HG02678 (cell line): ENCODE results near the gene NTN1.

Source experiments
- ATAC-seq: cut with Tn5 transposase; IDR thresholded peaks from one replicate; pipeline ENCODE4 v1.9.1; 2021; ENCODE audit warnings: mild to moderate bottlenecking, moderate library complexity; ENCODE audit not compliant: unreplicated experiment

The NTN1 gene

DNA sequence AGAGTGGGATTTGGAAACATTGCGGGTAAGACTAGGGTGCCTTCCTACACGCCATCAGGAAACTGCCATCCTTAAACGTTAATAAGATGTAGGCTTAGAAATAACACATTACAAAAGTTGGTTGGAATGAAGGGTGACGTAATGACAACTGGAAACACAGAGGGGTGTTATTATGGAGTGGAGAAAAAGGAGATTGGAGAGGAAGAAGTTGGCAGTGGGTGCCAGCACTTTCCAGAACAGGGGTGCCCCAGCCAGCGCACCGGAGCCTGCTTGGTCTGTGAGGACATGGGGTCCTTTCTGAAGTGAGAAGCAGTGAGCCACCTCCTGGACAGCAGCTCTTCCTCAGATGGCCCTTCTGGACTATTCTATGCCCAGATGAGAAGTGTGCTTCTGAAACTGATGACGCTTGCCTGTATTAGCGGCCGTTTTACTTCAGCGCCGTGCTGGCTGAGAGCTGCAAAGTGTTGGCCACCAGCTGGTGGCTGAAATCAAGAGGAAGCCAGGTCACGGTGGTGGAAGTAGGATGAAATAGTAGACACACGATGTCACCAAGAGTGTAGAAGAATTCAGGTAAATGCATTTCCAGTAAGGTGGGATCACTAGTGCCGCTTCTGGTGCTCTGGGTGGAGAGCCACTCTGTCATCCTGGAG lies 244.8 kb downstream of the NTN1 start:
- no peak for ATAC-seq

DNA sequence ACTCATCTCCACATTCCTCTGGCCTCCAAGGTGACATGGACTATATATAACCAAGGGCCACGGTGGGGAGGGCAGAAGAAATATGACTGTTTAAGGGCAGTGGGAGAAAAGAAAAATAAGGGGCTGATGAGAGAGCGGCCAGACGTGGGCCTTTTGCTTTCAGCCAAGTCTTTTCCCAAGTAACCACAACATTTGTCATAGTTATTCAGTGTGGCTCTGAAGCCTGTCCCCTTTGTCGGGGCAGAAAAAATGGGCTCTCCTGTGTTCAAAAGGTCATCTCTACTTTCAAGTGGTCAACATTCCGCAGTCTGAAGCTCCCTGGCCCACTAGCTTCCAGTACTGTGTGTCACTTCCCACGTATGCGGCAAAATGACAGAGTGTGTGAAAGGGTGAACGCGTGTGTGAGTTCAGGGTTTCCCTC lies 245.4 kb downstream of the NTN1 start:
- ATAC-seq, result no peak

DNA sequence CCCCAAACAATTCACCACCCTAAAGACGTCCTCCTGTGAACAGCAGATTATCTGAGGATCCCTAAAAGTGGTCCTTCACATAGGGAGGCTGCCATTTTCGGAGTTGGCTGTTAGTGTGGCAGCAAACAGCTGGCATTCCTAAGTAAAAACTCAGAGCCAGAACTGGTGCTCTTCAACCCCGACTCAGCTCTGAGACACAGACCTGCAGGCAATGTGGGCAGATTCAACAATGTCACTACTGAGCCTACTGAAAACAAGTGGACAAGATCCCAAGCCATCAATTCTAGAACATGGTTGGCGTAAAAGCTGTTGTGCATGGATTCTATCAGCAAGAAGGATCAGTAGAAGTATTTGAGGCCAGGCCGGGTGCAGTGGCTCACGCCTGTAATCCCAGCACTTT lies 247.2 kb downstream of the NTN1 start:
- no peak for ATAC-seq

DNA sequence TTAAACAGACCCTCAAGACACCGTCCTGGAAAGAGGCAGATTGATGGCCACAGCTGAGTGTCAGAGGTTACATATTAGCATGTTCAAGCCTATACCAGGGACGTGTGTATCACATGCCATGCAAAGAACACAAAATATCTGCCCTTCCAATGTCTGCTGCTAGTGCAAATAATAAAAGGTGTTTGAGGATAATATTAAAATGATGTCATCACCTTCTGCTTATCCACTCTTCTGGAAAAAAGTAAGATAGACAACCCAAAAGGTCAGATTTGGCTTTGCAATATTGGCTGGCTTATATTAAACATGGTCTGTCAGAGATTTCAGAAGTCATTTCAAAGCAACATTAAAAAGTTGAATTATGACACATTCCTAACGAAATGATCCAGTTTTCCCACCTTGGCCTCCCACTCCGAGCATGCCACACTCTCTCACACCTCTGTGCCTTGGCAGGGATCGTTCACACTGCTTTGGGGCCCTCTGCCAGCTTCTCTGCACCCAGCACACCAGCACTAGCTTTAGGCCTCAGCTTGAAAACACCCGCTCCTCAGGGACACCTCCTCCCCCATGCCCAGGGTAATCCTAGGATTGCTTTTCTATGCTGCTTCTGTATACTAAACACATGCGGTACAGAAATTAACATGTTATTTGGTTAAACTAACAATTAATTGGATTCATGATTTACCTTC lies 248.2 kb downstream of the NTN1 start:
- no peak for ATAC-seq

DNA sequence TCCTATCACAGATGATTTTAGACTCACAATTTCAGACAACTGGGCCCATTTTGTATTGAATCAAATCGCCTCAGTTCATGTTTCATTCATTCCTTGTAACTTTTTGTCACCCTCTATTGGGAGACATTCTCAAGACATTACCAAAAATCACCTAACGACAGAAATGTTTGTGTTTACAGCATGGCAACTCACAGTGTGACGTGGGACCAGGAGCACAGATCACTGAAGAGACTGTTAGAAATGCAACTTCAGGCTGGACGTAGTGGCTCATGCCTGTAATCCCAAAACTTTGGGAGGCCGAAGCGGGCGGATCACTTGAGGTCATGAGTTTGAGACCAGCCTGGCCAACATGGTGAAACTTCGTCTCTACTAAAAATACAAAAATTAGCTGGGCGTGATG lies 249.6 kb downstream of the NTN1 start:
- no peak for ATAC-seq

DNA sequence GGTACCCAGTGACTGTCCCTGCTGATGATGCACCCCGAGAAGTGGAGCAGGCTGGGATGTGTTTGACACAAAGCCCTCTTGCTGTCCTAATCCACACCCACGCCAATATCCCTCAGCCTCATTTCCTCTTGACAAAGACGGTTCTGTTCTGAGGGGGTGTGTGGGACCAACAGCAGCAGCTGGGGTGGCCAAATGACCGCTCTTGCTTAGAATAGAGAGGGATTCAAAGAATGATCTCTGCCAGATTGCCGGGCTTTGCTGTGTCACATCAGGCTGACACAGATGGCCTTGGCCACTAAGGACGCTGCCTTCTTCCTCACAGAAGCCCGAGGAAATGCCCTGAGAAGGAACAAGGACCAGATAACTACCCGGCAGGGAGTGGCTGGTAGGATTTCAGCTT lies 250.7 kb downstream of the NTN1 start:
- ATAC-seq, result no peak

DNA sequence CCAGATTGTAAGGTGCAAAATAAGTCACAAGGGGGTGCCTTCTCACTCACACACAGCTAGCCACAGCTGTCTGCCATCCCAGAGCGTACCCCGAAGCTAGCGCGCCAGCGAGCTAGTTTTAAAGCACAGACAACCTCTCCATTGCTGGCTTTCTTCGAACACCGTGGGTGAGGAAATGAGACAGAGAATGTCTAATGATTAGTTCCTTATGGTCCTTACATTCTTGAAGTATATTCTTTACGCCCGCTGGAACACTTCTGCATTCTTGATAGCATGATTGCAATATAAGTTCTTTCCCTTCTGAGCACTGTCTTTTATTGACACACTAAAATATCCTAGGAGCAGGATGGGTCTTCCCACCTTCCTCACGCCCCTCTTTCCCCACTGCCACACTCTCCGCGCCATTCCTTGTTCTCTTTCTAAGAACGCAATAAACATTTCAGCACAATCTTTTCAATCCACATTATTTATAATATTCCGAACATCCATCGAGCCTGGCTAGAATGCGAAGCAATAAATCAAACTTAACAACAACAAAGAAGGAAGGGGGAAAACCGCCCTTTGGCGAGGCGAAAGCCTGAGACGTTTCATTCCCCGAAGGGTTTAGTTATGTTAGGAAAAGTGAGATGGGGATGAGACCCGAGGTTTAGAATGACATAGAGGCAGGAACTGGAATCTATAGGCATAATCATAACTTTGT lies 251.3 kb downstream of the NTN1 start:
- no peak for ATAC-seq

DNA sequence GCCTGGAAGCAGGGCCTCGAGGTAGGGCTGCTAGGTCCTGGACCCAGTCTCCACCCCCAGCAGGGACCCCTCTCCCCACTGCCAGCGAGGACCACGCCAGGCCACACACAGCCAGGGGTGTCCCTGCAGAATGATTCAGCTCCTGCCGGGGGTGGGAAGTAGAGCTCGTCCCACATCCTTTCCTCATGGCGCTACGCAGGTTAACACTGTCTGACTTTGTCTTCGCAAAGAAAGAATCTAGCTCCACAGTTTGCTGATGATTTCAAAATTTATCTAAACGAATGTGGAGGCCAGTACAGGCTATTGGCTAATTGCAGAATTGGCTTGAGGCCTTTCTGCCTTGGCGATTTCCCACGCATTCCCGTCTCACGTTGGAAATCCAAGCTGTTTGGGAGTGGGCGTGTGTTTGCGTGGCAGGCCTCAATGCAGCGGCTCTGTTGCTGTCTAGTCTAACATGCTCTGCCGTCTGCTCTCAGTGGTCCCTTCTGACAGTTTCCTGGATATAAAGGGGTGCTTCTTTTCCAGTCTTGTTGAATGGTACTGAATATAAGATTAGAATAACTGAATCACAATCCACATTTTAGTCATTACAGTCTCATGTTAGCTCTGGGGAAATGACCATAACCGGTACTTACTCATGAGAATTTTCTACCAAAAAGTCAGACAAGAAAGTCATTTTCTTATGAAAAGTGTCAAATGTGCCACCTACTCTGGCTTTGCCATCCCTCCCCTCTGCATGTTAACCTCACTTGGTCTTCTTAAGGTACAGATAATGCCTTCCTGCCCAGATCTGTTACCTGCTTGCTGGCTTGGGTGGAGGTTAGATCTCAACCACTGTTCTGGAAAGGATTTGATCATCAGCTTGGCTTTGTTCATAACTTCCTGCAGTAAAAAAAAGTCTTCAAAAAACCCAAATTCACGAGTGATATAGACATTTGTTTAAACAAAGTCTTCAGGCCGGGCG lies 252.4 kb downstream of the NTN1 start:
- no peak for ATAC-seq

DNA sequence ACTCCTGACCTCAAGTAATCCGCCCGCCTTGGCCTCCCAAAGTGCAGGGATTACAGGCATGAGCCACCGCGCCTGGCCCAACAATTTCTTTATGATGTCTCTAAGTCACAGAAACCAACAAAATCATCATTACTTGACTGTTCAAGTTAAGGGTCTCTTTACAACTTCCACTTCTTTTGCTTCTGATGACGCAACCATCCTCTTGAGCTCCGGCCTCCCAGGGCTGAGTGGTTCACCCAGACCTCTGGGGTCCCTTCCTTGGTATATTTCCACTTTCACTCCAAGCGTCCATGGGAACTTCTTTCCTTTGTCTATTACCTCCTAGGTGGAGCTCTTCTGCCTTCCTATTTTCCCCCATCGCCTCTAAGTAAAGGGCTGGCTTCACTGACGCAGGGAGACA lies 253.7 kb downstream of the NTN1 start:
- no peak for ATAC-seq

DNA sequence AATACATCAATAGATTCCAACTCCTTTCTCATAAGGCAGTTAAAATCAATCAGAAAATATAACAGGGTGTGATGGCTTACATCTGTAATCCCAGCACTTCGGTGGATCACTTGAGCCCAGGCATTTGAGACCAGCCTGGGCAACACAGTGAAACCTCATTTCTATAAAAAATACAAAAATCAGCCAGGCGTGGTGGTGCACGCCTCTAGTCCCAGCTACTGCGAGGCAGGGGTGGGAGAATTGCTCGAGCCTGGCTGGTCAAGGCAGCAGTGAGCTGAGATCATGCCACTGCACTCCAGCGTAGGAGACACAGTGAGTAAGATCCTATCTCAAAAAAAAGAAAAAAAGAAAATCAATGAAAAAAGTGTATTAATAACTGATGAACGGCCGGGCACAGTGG lies 258.6 kb downstream of the NTN1 start:
- ATAC-seq, result no peak

DNA sequence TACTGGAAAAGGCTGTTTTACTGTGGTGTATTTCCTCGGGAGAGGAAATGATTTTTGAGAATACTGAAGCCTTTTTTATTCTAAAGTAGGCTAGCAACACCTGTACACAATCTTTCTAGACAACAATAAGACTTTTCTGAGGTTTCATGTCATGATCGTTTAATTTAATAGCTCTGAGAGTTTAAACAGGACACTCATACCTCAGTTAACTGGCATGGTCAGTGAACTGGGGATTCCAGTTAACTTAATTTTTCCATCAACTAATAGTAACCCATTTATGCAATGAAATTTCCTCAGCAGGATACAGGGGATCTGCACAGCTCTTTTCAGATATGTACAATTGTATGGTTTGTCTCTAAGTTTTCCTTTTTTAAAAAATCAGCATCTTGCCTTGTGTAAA lies 262.6 kb downstream of the NTN1 start:
- no peak for ATAC-seq

DNA sequence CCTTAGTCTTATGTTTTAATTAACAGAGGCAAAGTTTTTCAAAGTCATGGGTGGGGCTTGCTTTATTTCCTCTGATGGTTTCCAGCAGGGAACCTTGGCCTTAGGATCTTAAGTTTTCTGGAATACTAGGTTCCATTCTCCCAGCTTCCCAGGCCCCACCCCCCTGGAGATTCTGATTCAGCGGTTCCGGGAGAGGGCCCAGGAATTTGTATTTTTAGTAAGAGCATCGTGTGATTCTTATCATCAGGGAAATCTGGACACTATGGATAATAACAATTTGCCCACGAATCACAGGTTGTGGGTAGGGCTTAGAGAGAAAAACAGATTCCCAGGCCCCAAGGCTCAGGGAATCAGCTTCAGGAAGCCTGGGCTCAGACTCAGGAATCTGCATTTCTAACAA lies 263.6 kb downstream of the NTN1 start:
- no peak for ATAC-seq

DNA sequence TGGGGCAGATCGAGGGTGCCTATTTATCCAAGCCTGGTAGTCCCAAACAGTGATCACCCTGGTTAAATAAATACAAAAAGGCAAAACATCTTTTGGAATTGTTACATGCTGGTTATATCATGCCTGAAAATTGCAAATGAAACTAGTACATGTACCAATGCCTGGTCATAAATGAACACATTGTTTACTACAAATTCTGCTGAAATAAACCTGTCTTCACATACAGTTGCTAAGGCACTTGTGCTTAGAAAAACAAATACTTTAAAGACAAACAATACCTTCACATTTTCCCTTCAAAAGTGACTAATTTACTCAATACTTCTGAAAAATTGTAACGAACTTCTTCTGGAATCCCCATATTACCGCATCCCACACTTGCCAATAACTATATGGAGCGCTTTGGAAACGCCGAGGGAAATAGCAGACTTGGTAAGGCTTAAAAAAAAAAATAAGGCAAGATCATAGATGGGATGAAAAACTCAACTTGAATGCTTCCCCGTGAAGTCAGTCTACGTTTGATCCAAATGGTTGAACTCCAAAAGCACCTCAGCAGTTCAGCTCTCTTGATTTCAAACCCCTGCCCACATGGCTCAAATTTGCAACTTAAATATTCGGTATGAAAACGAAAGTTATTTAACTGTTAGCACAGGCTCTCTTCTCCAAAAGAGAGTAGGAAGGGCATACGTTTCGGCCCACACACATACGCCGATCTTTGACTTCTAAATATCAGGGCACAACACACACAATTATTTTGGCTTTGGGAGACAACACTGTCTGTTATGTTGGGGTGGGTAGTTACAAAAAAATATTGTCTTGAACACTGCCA lies 264.5 kb downstream of the NTN1 start:
- no peak for ATAC-seq

DNA sequence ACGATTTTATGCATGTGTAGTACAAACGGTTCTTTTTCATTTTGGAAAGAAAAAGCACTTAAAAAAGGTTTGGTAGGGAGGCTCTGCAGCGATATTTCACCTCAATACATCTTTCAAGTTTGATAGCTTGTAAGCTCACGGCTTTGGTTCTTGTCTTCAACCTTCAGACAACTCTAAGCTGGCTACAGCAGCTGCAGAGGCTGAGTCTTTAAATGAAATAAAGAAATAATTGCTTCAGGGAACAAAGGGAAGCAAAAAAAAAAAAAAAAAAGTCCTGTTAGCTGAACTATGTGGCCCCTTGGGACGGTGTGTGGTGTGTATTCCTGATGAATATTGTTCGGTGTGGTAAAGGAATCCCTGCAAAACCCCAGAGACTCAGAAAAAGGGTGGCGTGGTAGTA lies 265.1 kb downstream of the NTN1 start:
- no peak for ATAC-seq

DNA sequence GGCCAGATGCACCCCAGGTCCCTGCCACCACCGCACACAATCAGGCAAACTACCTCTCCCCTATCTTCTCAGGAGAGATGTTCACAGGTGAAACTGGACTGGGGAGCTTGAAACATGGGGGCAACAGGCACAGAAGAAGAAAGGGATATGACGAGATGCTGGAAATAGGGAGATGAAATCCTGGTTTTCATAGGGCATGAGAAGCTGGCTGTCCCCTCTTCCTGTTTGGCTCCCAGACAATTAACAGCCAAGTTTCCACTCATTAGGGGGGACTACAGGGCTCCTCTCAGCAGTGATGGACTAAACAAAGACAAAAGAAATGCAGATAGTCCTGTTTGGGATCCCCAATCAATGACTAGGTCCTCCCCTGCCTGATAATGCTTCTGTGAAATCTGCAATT lies 266.0 kb downstream of the NTN1 start:
- no peak for ATAC-seq

DNA sequence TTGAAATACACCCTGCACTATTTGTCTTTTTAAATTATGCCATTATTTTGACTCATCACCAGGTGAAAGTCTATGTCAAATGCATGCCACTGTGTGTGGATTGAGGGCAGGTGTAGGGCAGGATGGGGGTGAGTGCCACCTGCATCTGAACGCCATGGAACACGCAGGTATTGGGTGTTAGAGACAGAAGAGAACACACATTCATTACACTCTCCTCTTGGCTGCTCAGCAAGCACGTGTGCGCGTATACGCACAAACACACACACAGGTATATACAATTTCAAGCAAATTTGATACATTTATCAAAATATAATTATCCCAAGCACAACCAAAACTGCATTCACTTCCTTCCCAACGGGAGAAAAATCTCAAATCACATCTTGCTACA lies 268.9 kb downstream of the NTN1 start:
- ATAC-seq, result no peak

DNA sequence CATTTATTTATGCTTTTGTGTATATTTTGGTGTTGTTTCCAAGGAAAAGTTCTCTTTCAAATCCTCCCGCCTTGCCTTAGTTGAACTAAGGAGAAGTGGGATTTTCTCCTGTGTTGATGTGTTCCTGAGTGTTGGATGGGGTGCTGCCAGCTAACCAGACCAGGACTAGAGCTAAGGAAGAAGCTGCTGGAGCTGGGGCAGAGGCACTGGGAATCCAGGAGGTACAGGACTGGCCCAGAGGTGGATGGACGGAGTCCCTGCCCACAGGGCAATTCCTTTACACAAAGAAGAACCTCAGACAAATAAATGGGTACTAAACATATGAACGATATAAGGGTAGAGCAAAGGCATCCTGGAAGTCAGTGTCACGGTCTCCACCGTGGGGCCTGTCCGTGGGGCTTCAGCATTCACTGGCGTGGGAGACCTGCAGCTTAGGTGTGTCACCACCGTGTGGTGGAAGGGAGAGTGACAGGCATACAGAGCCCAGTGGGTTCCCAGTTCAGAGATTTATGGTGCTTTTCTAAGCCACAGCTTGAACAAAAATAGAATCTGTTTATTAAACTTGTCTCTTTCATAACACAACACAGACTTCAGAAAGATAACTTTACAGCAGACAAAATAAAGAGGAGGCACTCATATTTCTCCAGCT lies 270.7 kb downstream of the NTN1 start:
- ATAC-seq, result peak; percentile 36

DNA sequence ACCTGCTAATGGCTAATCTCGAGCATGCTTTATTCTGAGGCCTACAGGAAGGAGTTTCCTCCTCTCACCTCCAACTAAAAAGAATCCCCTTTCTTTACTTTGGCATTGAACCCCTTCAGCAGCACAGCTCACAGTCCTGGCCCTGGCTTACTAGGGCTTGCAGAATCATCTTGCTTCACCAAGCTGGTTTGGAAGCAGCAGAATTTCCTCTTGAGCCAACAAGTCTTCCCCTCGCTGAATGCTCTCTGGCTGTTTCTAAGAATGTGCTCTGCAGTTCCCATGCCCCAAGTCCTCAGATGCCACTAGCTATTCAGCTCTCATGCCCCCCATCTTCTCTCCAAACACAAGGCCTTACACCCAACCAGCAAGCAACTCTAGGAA lies 271.2 kb downstream of the NTN1 start:
- ATAC-seq, result no peak
